C1 segment of cervical spinal cord (tissue), 14 donors: ENCODE measurements around the gene IGF2BP2.
"Not testable (repeated sequence)": the region's sequence is repeated elsewhere in the genome, so short reads cannot be mapped to it uniquely, and the experiment has no call there.

ENCODE experiments used
- DNase-seq, 14 donors: peaks; one replicate each; lab custom pipeline; 2025; lab: John Stamatoyannopoulos, UW

IGF2BP2 gene

GRCh38 chr3:185645596-185646381 lies 179.1 kb downstream of the IGF2BP2 start:
- no peak for DNase-seq

- not testable (repeated sequence) for DNase-seq
Observed at GRCh38 chr3:185645191-185645590, 179.7 kb downstream of the IGF2BP2 start.

GRCh38 chr3:185640308-185640707 lies 184.5 kb downstream of the IGF2BP2 start:
- DNase-seq = no peak

GRCh38 chr3:185639632-185640206 lies 185.1 kb downstream of the IGF2BP2 start:
- no peak for DNase-seq

GRCh38 chr3:185638651-185639050 lies 186.2 kb downstream of the IGF2BP2 start:
- not testable (repeated sequence) for DNase-seq

- DNase-seq = no peak
Observed at GRCh38 chr3:185637388-185637787, 187.5 kb downstream of the IGF2BP2 start.

GRCh38 chr3:185632996-185633395 lies 191.8 kb downstream of the IGF2BP2 start:
- DNase-seq = no peak

GRCh38 chr3:185631508-185632206 lies 193.2 kb downstream of the IGF2BP2 start:
- DNase-seq = no peak

GRCh38 chr3:185631108-185631507 lies 193.7 kb downstream of the IGF2BP2 start:
- DNase-seq = no peak

- peak in 2 of 14 donors; percentile 5 to 8 for DNase-seq
Observed at GRCh38 chr3:185630182-185630622, 194.6 kb downstream of the IGF2BP2 start.

- DNase-seq = no peak
Observed at GRCh38 chr3:185629554-185630181, 195.2 kb downstream of the IGF2BP2 start.

- no peak for DNase-seq
Observed at GRCh38 chr3:185625784-185626183, 199.1 kb downstream of the IGF2BP2 start.

GRCh38 chr3:185623939-185624665 lies 200.7 kb downstream of the IGF2BP2 start:
- DNase-seq = no peak

GRCh38 chr3:185613016-185613415 lies 211.8 kb downstream of the IGF2BP2 start:
- no peak for DNase-seq

- DNase-seq = no peak
Observed at GRCh38 chr3:185606196-185606595, 218.6 kb downstream of the IGF2BP2 start.

- no peak for DNase-seq
Observed at GRCh38 chr3:185605566-185605965, 219.3 kb downstream of the IGF2BP2 start.

- no peak for DNase-seq
Observed at GRCh38 chr3:185595526-185595925, 229.3 kb downstream of the IGF2BP2 start.

- DNase-seq = no peak
Observed at GRCh38 chr3:185594073-185594472, 230.8 kb downstream of the IGF2BP2 start.
